Mesodermal cell (in vitro differentiated cells): Measurements from ENCODE around the gene SEC14L5.

Source experiments
- H3K27ac ChIP-seq: 2 replicates; pipeline ENCODE4 v1.7.0; 2013; ENCODE audit warnings: mild to moderate bottlenecking, low read depth, low read length, moderate library complexity; ENCODE audit not compliant: severe bottlenecking
- H3K36me3 ChIP-seq: 2 replicates; pipeline ENCODE4 v1.7.1; 2013; ENCODE audit warnings: mild to moderate bottlenecking, low read length, moderate library complexity; ENCODE audit not compliant: control insufficient read depth, insufficient read depth
- H3K4me1 ChIP-seq: one replicate; pipeline ENCODE4 v1.7.1; 2013; ENCODE audit warnings: mild to moderate bottlenecking, low read length; ENCODE audit not compliant: insufficient read depth, control insufficient read depth, poor library complexity, severe bottlenecking
- H3K4me3 ChIP-seq: 2 replicates; pipeline ENCODE4 v1.7.0; 2013; ENCODE audit warnings: low read length, control low read depth, mild to moderate bottlenecking; ENCODE audit not compliant: insufficient read depth, poor library complexity, severe bottlenecking; ENCODE audit errors: extremely low read depth
- H3K9me3 ChIP-seq: 2 replicates; pipeline ENCODE4 v1.7.1; 2013; ENCODE audit warnings: mild to moderate bottlenecking, low read length, moderate library complexity; ENCODE audit not compliant: control insufficient read depth
- WGBS, 2 experiments: methylation state at CpG; one replicate each; pipeline ENCODE4 v1.1.5; 2013; ENCODE audit warnings: missing lambda C conversion rate in 2 of 2; ENCODE audit not compliant: insufficient coverage in 2 of 2; 5-methylcytosine and 5-hydroxymethylcytosine counted together

The SEC14L5 gene

DNA sequence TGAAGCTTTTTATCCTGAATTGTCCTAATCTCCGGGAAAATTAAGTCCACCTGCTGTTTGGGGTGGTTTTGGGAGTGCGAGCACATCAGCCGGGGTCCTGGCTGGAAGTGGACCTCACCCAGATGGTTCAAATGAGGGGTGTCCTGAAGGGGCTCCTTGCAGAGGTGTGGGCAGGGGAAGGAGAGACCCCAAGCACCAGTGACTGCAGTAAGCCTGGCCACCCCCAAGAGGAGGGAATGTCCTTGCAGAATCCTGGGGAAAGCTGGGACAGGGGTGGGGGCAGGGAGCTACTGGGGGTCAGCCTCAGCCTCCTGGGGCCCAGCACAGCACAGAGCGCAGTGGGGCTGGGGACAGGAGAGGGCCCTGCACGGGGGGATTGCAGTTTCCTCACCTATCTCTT is 46.2 kb downstream of the SEC14L5 start:
- 80 to 100% methylated on average over 1 to 5 of the region's 5 CpGs for WGBS, 2 experiments
- Histone ChIP-seq H3K27ac (no peak overlapping the region), H3K36me3 (no peaks in the 10 kb centered on the region), H3K4me3 (no peak overlapping the region), H3K4me1 (no peaks in the 10 kb centered on the region), H3K9me3 (no peaks in the 10 kb centered on the region)

DNA sequence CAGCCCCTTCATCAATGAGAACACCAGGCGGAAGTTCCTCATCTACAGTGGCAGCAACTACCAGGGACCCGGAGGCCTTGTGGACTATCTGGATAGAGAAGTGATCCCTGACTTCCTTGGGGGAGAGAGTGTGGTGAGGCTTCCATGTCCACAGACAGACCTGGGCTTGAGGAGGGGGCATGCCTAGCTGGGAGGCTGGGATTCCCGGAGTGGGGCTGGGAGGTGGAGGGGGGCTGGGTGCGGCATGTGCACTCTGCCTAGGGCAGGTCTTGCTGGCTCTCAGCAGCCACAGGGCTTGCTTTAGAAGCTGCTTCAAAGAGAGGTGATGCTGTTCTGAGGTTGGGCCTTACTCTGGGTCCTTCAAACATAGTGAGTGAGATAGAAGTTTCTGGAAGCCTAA is 47.8 kb downstream of the SEC14L5 start:
- no peak overlapping the region for H3K27ac ChIP-seq
- WGBS, 2 experiments, result 87% methylated on average over 4 of the region's 4 CpGs; no CpG with 5 or more reads in 1 of the 2 experiments
- no peaks in the 10 kb centered on the region for H3K36me3 ChIP-seq
- H3K4me1 ChIP-seq, result no peaks in the 10 kb centered on the region
- no peak overlapping the region for H3K4me3 ChIP-seq
- H3K9me3 ChIP-seq, result no peaks in the 10 kb centered on the region

DNA sequence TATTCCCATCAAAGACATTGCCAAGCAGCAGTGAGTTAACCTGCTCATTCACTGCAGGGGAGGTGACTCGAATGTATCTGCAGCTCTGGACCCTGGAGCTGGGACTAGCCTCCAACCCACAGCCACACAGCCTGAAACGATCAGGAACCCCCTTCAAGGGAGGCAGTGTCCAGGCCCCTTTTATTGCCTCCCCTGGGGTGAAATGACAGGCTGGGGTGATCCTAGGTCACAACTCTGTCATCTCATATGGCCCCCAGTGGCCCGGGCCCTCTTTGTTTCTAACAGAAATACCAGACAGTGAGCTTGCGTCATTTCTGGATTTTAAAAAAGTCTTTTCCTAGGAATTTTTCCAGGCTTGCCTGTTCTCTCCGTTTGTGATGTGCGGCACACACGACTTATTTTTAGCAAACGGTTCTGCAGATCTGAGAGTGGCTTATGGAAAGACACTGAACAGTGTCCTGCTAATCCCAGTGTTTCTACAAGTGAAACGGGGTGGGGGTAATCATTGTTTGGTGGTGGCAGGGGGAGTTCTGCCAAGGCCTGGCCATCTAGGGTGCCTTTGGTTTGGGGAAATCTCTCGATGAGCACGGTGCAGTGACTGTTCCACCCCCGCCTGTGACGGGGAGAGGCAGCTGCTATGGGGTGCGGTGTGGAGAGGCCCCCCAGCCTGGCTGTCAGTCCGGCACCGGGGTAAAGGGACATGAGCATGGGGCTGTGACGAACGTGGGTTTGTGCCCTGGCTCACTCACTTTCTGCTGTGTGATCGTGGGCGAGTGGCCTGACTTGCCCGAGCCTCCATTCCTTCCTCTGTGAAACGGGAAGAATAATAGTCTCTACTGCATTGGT is 48.4 kb downstream of the SEC14L5 start:
- Histone ChIP-seq H3K9me3 (no peaks in the 10 kb centered on the region), H3K27ac (no peak overlapping the region), H3K4me3 (no peak overlapping the region), H3K4me1 (no peaks in the 10 kb centered on the region), H3K36me3 (no peaks in the 10 kb centered on the region)
- WGBS, 2 experiments, result 86 to 90% methylated on average over 16 to 22 of the region's 22 CpGs

DNA sequence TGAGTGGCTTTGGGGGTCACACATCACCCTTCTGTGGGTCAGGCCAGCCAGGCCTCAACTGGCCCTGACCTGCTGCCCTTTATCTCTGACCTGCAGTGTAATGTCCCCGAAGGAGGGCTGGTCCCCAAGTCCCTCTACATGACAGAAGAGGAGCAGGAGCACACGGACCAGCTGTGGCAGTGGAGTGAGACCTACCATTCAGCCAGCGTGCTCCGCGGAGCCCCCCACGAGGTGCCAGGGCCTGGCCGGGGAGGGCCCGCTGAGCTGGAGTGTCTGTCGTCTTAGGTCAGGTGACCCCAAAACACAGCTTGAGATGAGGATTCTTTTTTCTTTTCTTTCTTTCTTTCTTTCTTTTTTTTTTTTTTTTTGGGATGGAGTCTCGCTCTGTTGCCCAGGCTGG is 49.1 kb downstream of the SEC14L5 start:
- WGBS, 2 experiments, result 82 to 90% methylated on average over 5 to 6 of the region's 10 CpGs
- H3K36me3 ChIP-seq, result no peaks in the 10 kb centered on the region
- H3K4me3 ChIP-seq, result no peak overlapping the region
- no peak overlapping the region for H3K27ac ChIP-seq
- H3K9me3 ChIP-seq, result no peaks in the 10 kb centered on the region
- no peaks in the 10 kb centered on the region for H3K4me1 ChIP-seq

DNA sequence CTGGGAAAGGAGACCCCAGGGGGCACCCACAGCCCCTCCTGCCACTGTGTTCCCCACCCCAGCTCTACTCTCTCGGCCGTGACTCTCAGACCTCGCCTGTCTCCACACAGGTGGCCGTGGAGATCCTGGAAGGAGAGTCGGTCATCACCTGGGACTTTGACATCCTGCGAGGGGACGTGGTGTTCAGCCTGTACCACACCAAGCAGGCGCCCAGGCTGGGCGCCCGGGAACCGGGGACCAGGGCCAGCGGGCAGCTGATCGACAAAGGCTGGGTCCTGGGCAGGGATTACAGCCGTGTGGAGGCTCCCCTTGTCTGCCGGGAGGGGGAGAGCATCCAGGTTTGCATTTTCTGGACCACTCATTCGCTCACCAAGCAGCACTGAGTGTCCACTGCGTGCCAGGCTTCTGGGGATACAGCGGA is 50.2 kb downstream of the SEC14L5 start:
- Histone ChIP-seq H3K36me3 (no peaks in the 10 kb centered on the region), H3K4me1 (no peaks in the 10 kb centered on the region), H3K4me3 (no peak overlapping the region), H3K9me3 (no peaks in the 10 kb centered on the region), H3K27ac (no peak overlapping the region)
- WGBS, 2 experiments, result 92 to 94% methylated on average over 13 to 18 of the region's 18 CpGs

DNA sequence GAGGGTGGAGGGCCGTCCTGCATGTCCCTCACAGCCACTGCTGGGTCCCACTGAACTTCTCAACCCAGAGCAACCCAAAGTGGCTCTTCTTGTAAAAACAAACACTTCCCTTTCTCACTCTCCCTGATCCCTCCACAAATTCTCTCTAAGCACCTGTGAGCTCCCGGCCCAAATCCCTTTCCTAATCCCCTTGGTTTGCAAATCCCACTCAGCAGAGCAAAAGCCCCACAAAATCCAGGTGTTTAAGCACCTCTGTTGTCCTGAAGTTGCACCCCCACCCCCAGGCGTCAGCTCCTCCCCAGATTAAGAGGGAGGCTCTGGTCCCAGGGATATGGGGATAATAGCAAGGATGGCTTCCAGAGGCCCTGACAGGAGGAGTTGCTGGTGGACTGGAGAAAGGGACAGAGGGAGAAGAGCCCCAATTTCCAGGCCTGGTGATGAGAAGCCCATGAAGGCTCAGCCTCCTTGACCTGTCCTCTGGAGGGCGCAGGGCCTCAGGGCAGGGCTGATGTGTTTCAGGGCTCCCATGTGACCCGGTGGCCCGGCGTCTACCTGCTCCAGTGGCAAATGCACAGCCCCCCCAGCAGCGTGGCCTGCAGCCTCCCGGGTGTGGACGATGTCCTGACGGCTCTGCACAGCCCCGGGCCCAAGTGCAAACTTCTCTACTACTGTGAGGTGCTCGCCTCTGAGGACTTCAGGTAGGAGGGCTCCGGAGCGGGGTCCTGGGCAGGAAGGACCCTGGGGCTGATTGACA is 52.6 kb downstream of the SEC14L5 start:
- no peak overlapping the region for H3K27ac ChIP-seq
- H3K4me1 ChIP-seq, result no peaks in the 10 kb centered on the region
- no peaks in the 10 kb centered on the region for H3K36me3 ChIP-seq
- no peaks in the 10 kb centered on the region for H3K9me3 ChIP-seq
- WGBS, 2 experiments, result 69 to 79% methylated on average over 11 to 14 of the region's 15 CpGs
- H3K4me3 ChIP-seq, result no peak overlapping the region

DNA sequence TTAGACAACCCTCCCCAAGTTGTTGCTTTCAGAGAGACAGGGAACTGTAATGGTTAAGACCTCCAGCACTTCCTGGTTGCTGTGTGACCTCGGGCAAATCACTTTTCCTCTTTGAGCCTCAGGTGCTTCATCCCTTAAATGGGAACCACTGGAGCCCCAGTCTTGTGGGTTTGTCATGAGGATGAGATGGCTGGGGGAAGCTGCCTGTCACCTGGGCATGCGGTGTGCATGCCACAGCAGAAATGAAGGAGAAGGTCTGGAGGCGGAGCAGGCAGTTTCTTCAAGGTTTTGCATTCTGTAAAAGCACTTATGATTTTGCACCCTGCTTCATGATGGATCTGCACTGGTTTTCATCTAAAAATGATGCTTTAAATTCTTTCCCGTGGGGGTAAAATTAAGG is 53.5 kb downstream of the SEC14L5 start:
- H3K27ac ChIP-seq, result no peak overlapping the region
- H3K4me1 ChIP-seq, result no peaks in the 10 kb centered on the region
- H3K4me3 ChIP-seq, result no peak overlapping the region
- no peaks in the 10 kb centered on the region for H3K36me3 ChIP-seq
- WGBS, 2 experiments, result 85 to 92% methylated on average over 3 of the region's 4 CpGs
- H3K9me3 ChIP-seq, result no peaks in the 10 kb centered on the region

DNA sequence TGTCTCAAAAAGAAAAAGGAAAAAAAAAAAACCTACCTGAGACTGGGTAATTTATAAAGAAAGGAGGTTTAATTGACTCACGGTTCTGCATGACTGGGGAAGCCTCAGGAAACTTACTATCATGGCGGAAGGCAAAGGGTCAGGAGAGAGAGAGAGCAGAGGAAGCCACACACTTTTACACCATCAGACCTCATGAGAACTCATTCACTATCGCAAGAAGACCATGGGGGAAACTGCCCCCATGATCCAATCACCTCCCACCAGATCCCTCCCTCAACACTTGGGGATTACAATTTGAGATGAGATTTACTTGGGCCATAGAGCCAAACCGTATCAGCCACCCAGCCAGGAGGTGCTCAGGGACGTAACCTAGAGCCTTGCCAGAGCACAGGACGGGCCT is 54.8 kb downstream of the SEC14L5 start:
- Histone ChIP-seq H3K36me3 (no peaks in the 10 kb centered on the region), H3K27ac (no peak overlapping the region), H3K9me3 (no peaks in the 10 kb centered on the region), H3K4me3 (no peak overlapping the region), H3K4me1 (no peaks in the 10 kb centered on the region)
- 83 to 88% methylated on average over 1 to 3 of the region's 6 CpGs for WGBS, 2 experiments

DNA sequence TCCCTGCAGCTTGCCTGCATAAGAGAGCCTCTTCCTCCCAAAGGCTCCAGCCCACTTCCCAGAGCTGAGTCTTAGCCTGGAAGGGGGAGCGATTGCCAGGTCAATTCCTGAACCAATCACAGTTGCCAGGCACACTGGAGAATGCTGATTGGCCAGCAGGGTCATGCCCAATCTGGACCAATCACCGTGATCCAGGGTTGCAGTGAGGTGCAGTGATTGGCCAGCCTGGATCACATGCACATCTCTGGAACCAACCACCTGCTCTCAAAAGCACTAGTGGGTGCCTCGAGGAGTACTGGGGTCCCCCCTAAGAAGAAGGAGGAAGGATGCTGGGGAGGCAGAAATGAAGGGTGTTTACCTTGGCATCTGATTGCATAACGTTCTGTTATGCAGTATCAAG is 57.2 kb downstream of the SEC14L5 start:
- 70 to 89% methylated on average over 3 to 4 of the region's 4 CpGs for WGBS, 2 experiments
- no peaks in the 10 kb centered on the region for H3K4me1 ChIP-seq
- no peaks in the 10 kb centered on the region for H3K9me3 ChIP-seq
- H3K27ac ChIP-seq, result no peak overlapping the region
- H3K4me3 ChIP-seq, result no peak overlapping the region
- no peaks in the 10 kb centered on the region for H3K36me3 ChIP-seq

DNA sequence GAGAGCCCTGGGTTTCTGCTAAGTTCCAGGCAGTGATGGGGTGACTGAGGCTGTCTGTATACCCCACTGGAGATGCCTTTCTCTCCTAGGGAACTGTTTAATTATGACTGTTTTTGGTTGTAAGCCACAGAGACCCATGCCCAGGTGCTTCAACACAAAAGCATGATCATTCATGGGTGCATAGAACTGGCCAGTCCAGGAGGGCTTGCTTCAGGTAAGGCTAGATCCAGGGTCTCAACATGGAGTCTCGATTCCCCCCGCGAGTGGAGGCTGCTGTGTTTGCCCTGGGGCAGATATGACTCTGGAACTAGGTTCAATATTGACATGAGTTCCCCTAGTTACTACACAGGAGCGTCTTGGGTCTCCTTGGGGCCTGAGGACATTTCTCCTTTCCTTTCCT is 57.8 kb downstream of the SEC14L5 start:
- H3K4me3 ChIP-seq, result no peak overlapping the region
- no peaks in the 10 kb centered on the region for H3K4me1 ChIP-seq
- no peak overlapping the region for H3K27ac ChIP-seq
- WGBS, 2 experiments, result 86 to 96% methylated on average over 4 of the region's 4 CpGs
- H3K9me3 ChIP-seq, result no peaks in the 10 kb centered on the region
- H3K36me3 ChIP-seq, result no peaks in the 10 kb centered on the region
